Measurements from ENCODE around the gene TMEM182. TPM values are rescaled to one million over a fixed set of nuclear protein-coding genes. Genes with fewer than 3 reads are reported as not detected.

Gene TMEM182
- total RNA-seq, 1 experiment from 2014 or later: 6.5 TPM

DNA sequence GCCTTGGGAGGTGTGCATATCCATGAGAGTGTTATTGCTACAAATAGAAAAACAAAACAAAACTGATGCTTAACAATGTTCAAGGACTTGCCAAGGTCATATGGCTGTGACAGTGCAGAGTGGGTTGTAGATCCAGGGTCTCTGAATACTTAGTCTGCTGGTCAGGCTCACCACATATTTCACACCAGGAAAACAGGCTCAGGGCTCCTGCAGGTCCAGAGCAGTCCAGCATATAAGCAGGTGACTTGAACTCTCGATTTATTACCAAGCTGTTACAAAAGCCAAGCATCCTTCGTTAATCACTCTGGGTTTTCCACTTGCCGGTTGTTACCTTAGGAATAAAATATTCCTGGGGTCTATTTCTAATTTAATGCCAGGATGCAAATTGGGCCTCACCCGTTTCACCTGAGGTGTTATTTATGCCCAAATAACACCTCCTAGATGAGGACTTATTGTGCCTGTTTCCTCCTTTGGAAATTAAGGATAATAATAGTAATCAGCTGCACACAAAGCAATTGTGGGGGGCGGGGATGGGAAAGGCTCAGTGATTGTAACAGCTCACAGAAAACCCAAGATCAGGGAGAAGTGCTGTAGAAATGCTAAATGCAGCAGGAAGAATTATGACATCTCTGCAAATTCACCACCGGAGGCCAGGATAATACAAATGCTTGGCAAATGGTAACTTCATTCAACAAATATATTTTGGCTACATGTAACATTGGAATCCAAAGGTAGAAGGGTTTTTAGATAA is 72.9 kb downstream of the TMEM182 start:
- intact Hi-C loops (cut with micrococcal nuclease): no loop called here
- ChIA-PET CTCF (no interaction called here), POLR2A (ENCODE audit: unreplicated experiment) (no interaction called here)
- Histone ChIP-seq H3K9ac (ENCODE audit: low read length) (no peak overlapping the region), H3K9me3 (ENCODE audit: low read length) (no peaks in the 10 kb centered on the region), H2AFZ (ENCODE audit: low read length) (no peak overlapping the region), H3F3A (ENCODE audit: low read length, unreplicated experiment) (no peaks in the 10 kb centered on the region), H3K9me2 (replicated peaks; ENCODE audit: low read length) (no peaks in the 10 kb centered on the region), H3K4me3 (ENCODE audit: low read length) (no peak overlapping the region), H3K27me3 (ENCODE audit: low read length) (no peaks in the 10 kb centered on the region), H4K20me1 (ENCODE audit: low read length) (no peaks in the 10 kb centered on the region), H3K79me2 (ENCODE audit: low read length) (no peaks in the 10 kb centered on the region), H3K4me1 (ENCODE audit: insufficient read depth, low read length) (no peaks in the 10 kb centered on the region), H3K27ac (ENCODE audit: low read length) (no peak overlapping the region), H3K4me2 (ENCODE audit: low read length) (no peak overlapping the region), H3K36me3 (ENCODE audit: low read depth, low read length) (no peaks in the 10 kb centered on the region)
- ATAC-seq: no peak
- TF ChIP-seq EZH2phosphoT487 (IDR thresholded peaks at IDR 0.05; ENCODE audit: borderline replicate concordance, low read length) (no peak), EZH2 (IDR thresholded peaks at IDR 0.05; ENCODE audit: low read length, unreplicated experiment) (no peak)
- TF ChIP-seq, protein P1, sequence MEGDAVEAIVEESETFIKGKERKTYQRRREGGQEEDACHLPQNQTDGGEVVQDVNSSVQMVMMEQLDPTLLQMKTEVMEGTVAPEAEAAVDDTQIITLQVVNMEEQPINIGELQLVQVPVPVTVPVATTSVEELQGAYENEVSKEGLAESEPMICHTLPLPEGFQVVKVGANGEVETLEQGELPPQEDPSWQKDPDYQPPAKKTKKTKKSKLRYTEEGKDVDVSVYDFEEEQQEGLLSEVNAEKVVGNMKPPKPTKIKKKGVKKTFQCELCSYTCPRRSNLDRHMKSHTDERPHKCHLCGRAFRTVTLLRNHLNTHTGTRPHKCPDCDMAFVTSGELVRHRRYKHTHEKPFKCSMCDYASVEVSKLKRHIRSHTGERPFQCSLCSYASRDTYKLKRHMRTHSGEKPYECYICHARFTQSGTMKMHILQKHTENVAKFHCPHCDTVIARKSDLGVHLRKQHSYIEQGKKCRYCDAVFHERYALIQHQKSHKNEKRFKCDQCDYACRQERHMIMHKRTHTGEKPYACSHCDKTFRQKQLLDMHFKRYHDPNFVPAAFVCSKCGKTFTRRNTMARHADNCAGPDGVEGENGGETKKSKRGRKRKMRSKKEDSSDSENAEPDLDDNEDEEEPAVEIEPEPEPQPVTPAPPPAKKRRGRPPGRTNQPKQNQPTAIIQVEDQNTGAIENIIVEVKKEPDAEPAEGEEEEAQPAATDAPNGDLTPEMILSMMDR (conservative IDR thresholded peaks at IDR 0.05; ENCODE audit: low read depth, low read length): no peak
- no peak for DNase-seq
- no TSS peak for BruUV-seq (replicated peaks)

DNA sequence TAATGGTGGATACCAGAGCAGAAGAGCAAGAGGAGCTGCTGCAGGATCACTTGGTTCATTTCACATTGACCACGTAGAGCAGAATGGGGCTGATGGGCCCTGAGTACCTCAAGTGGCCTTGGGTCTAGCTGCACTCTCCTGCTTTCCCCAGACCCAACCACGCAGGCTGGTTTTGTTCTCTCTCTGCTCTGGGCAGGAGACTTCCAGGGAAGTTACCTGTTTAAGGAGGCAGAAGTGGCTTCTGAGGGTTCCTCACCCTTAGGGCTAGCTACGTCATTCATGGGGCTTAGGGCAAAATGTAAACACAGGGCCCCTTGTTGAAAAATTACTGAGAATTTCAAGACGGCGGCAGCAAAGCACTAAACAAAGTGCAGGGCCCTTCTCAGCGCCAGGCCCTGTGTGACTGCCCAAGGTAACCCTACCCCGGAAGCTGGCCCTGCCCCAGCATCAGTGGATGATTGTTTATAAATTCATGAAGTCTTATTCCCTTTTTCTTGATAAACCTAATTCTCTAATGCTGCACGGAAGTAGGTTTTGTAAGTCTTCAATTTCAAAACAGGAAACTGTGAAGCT is 75.9 kb downstream of the TMEM182 start:
- H4K20me1 ChIP-seq (ENCODE audit: low read length): no peaks in the 10 kb centered on the region
- no peak overlapping the region for H2AFZ ChIP-seq (ENCODE audit: low read length)
- no peak for ATAC-seq
- H3K4me2 ChIP-seq (ENCODE audit: low read length): no peak overlapping the region
- no peak overlapping the region for H3K4me3 ChIP-seq (ENCODE audit: low read length)
- H3K9ac ChIP-seq (ENCODE audit: low read length): no peak overlapping the region
- ChIA-PET POLR2A (ENCODE audit: unreplicated experiment) (no interaction called here), CTCF (no interaction called here)
- H3K9me2 ChIP-seq (replicated peaks; ENCODE audit: low read length): no peaks in the 10 kb centered on the region
- H3K79me2 ChIP-seq (ENCODE audit: low read length): no peaks in the 10 kb centered on the region
- TF ChIP-seq, protein P1 (conservative IDR thresholded peaks at IDR 0.05; ENCODE audit: low read depth, low read length): no peak
- TF ChIP-seq EZH2phosphoT487 (IDR thresholded peaks at IDR 0.05; ENCODE audit: borderline replicate concordance, low read length) (no peak), EZH2 (IDR thresholded peaks at IDR 0.05; ENCODE audit: low read length, unreplicated experiment) (no peak)
- no peak for DNase-seq
- BruUV-seq (replicated peaks): no TSS peak
- H3K36me3 ChIP-seq (ENCODE audit: low read depth, low read length): no peaks in the 10 kb centered on the region
- no peaks in the 10 kb centered on the region for H3K4me1 ChIP-seq (ENCODE audit: insufficient read depth, low read length)
- no peak overlapping the region for H3K27ac ChIP-seq (ENCODE audit: low read length)
- H3K9me3 ChIP-seq (ENCODE audit: low read length): no peaks in the 10 kb centered on the region
- intact Hi-C loops (cut with micrococcal nuclease): no loop called here
- H3K27me3 ChIP-seq (ENCODE audit: low read length): no peaks in the 10 kb centered on the region
- H3F3A ChIP-seq (ENCODE audit: low read length, unreplicated experiment): no peaks in the 10 kb centered on the region

Measured in PC-3 (cell line).